Mesenchymal stem cell (in vitro differentiated cells and primary cell): ENCODE results near the gene FBXW4.

ENCODE experiments used
- DNase-seq: peaks from one replicate; pipeline ENCODE4 v3.0.0-alpha.2; 2013
- H2AFZ ChIP-seq: one replicate; pipeline ENCODE4 v1.6.1; 2013; ENCODE audit warnings: low read depth, mild to moderate bottlenecking, control low read depth, inconsistent platforms, low read length, moderate library complexity
- H2AK5ac ChIP-seq: 2 replicates; pipeline ENCODE4 v1.6.1; 2013; ENCODE audit warnings: low read length, moderate library complexity, mild to moderate bottlenecking, inconsistent platforms; ENCODE audit not compliant: severe bottlenecking
- H2BK120ac ChIP-seq: one replicate; pipeline ENCODE4 v1.6.1; 2013; ENCODE audit warnings: low read depth, mild to moderate bottlenecking, inconsistent platforms, low read length, moderate library complexity
- H2BK12ac ChIP-seq, 2 experiments: one replicate each; pipeline ENCODE4 v1.6.1; 2013; ENCODE audit warnings: inconsistent platforms in 2 of 2, low read length in 2 of 2, mild to moderate bottlenecking in 2 of 2, moderate library complexity in 2 of 2, control low read depth in 1 of 2
- H2BK15ac ChIP-seq: one replicate; pipeline ENCODE4 v1.6.1; 2013; ENCODE audit warnings: mild to moderate bottlenecking, low read depth, inconsistent platforms; ENCODE audit not compliant: poor library complexity, severe bottlenecking
- H2BK5ac ChIP-seq: 2 replicates; pipeline ENCODE4 v1.6.1; 2013; ENCODE audit warnings: low read depth, mild to moderate bottlenecking, low read length, control low read depth, inconsistent platforms; ENCODE audit not compliant: poor library complexity, severe bottlenecking
- H3K14ac ChIP-seq, 2 experiments: one replicate each; pipeline ENCODE4 v1.6.1; 2013; ENCODE audit warnings: inconsistent platforms in 2 of 2, low read length in 2 of 2, control low read depth in 1 of 2, mild to moderate bottlenecking in 1 of 2, moderate library complexity in 1 of 2
- H3K18ac ChIP-seq, 2 experiments: one replicate each; pipeline ENCODE4 v1.6.1; 2013; ENCODE audit warnings: inconsistent platforms in 2 of 2, low read length in 2 of 2, control low read depth in 1 of 2, low read depth in 1 of 2, mild to moderate bottlenecking in 1 of 2
- H3K23ac ChIP-seq, 2 experiments: one replicate each; pipeline ENCODE4 v1.6.1; 2013; ENCODE audit warnings: inconsistent platforms in 2 of 2, low read length in 2 of 2, mild to moderate bottlenecking in 2 of 2, moderate library complexity in 2 of 2, control low read depth in 1 of 2
- H3K27ac ChIP-seq: 2 replicates; pipeline ENCODE4 v1.5.1; 2013; ENCODE audit warnings: mild to moderate bottlenecking, moderate library complexity, low read length, control low read depth, inconsistent platforms; ENCODE audit not compliant: poor library complexity, severe bottlenecking
- H3K27me3 ChIP-seq, 2 experiments: 2 replicates each; pipeline versions ENCODE4 v1.6.1 to v1.7.0; 2013; ENCODE audit warnings: low read length in 2 of 2, mild to moderate bottlenecking in 2 of 2, moderate library complexity in 2 of 2, control low read depth in 1 of 2, inconsistent platforms in 1 of 2; ENCODE audit not compliant: control insufficient read depth in 1 of 2, insufficient read depth in 1 of 2
- H3K36me3 ChIP-seq, 2 experiments: 2 replicates each; pipeline versions ENCODE4 v1.6.1 to v1.7.0; 2013; ENCODE audit warnings: low read length in 2 of 2, control low read depth in 1 of 2, inconsistent platforms in 1 of 2, low read depth in 1 of 2, mild to moderate bottlenecking in 1 of 2; ENCODE audit not compliant: insufficient read depth in 2 of 2, control insufficient read depth in 1 of 2
- H3K4ac ChIP-seq, 2 experiments: one replicate each; pipeline ENCODE4 v1.6.1; 2013; ENCODE audit warnings: inconsistent platforms in 2 of 2, low read length in 2 of 2, mild to moderate bottlenecking in 2 of 2, moderate library complexity in 2 of 2, control low read depth in 1 of 2, low read depth in 1 of 2
- H3K4me1 ChIP-seq: 2 replicates; pipeline ENCODE4 v1.6.1; 2013; ENCODE audit warnings: low read depth, low read length, control low read depth; ENCODE audit not compliant: control insufficient read depth, insufficient read depth
- H3K4me2 ChIP-seq: 2 replicates; pipeline ENCODE4 v1.6.1; 2013; ENCODE audit warnings: low read length, mild to moderate bottlenecking, inconsistent platforms; ENCODE audit not compliant: poor library complexity, severe bottlenecking
- H3K4me3 ChIP-seq, 2 experiments: 2 replicates each; pipeline versions ENCODE4 v1.5.1 to v1.7.0; 2013; ENCODE audit warnings: low read length in 2 of 2, mild to moderate bottlenecking in 2 of 2, control low read depth in 1 of 2, low read depth in 1 of 2; ENCODE audit not compliant: insufficient read depth in 1 of 2
- H3K79me1 ChIP-seq: replicated peaks from 2 replicates; pipeline ENCODE4 v1.6.1; 2013; ENCODE audit warnings: mild to moderate bottlenecking, control low read depth, low read length, inconsistent platforms; ENCODE audit not compliant: poor library complexity, severe bottlenecking
- H3K9ac ChIP-seq: 2 replicates; pipeline ENCODE4 v1.7.0; 2013; ENCODE audit warnings: mild to moderate bottlenecking, low read length, moderate library complexity
- H3K9me3 ChIP-seq: 2 replicates; pipeline ENCODE4 v1.7.0; 2013; ENCODE audit warnings: mild to moderate bottlenecking, low read length; ENCODE audit not compliant: control insufficient read depth
- H4K8ac ChIP-seq: one replicate; pipeline ENCODE4 v1.6.1; 2013; ENCODE audit warnings: inconsistent platforms, mild to moderate bottlenecking, low read length, moderate library complexity
- H4K91ac ChIP-seq: one replicate; pipeline ENCODE4 v1.6.1; 2013; ENCODE audit warnings: mild to moderate bottlenecking, low read length, inconsistent platforms
- WGBS: methylation state at CpG from one replicate; pipeline ENCODE4 v1.1.7; 2013; ENCODE audit warnings: mixed read lengths; 5-methylcytosine and 5-hydroxymethylcytosine counted together

Gene FBXW4

DNA sequence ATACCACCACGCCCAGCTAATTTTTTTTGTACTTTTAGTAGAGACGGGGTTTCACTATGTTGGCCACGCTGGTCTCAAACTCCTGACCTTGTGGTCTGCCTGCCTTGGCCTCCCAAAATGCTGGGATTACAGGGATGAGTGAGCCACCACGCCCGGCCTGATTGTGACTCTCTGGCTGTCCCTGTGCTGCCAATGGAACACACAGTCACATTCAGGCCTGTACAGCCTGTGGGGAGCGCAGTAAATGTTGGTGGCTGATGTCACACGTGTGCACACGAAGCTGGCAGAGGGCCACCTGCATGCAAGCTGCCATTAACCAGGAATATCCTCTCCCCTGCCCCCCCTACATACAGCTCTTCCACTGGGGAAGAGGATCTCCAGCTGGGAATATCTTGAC lies 129.0 kb downstream of the FBXW4 start:
- H3K4me2 ChIP-seq: no peak overlapping the region
- no peak overlapping the region for H2BK15ac ChIP-seq
- H4K8ac ChIP-seq: no peak overlapping the region
- no peak overlapping the region for H3K14ac ChIP-seq
- H2BK120ac ChIP-seq: no peak overlapping the region
- H3K36me3 ChIP-seq: no peaks in the 10 kb centered on the region
- H3K18ac ChIP-seq: no peak overlapping the region
- H4K91ac ChIP-seq: no peak overlapping the region
- H3K23ac ChIP-seq: peak overlapping the region in 1 of 2 experiments; percentile 91
- H3K9me3 ChIP-seq: no peaks in the 10 kb centered on the region
- no peak overlapping the region for H3K9ac ChIP-seq
- DNase-seq: no peak
- no peak overlapping the region for H2BK5ac ChIP-seq
- H3K4ac ChIP-seq: no peak overlapping the region
- 88% methylated on average over 6 of the region's 8 CpGs for WGBS
- H3K27me3 ChIP-seq: peaks cover 73 to 88% of the 10 kb centered on the region in 2 experiments
- no peak overlapping the region for H3K27ac ChIP-seq
- H3K4me3 ChIP-seq: peak overlapping the region in 1 of 2 experiments; percentile 55
- H3K79me1 ChIP-seq: no peaks in the 10 kb centered on the region
- peaks cover 25% of the 10 kb centered on the region for H3K4me1 ChIP-seq
- H2AK5ac ChIP-seq: no peak overlapping the region
- H2AFZ ChIP-seq: no peak overlapping the region
- H2BK12ac ChIP-seq: no peak overlapping the region

- Histone ChIP-seq H3K4me3 (no peak overlapping the region), H3K4me2 (no peak overlapping the region), H3K4ac (no peak overlapping the region), H3K9ac (no peak overlapping the region), H3K23ac (no peak overlapping the region), H2BK15ac (no peak overlapping the region), H3K18ac (no peak overlapping the region), H2BK120ac (no peak overlapping the region), H2BK12ac (no peak overlapping the region), H3K27ac (no peak overlapping the region), H2BK5ac (no peak overlapping the region), H2AFZ (no peak overlapping the region), H4K91ac (no peak overlapping the region), H3K14ac (no peak overlapping the region), H3K4me1 (peaks cover 22% of the 10 kb centered on the region), H4K8ac (no peak overlapping the region), H3K79me1 (no peaks in the 10 kb centered on the region), H3K9me3 (no peaks in the 10 kb centered on the region), H3K36me3 (no peaks in the 10 kb centered on the region), H3K27me3 (peaks cover 73 to 85% of the 10 kb centered on the region in 2 experiments), H2AK5ac (no peak overlapping the region)
- 97% methylated on average over 5 of the region's 5 CpGs for WGBS
- no peak for DNase-seq
Observed at GRCh38 chr10:101565370-101565900, 129.5 kb downstream of the FBXW4 start.

- Histone ChIP-seq H3K23ac (no peak overlapping the region), H2AFZ (no peak overlapping the region), H3K79me1 (no peaks in the 10 kb centered on the region), H2BK12ac (no peak overlapping the region), H3K4me3 (no peak overlapping the region), H4K91ac (no peak overlapping the region), H3K18ac (no peak overlapping the region), H3K4me2 (no peak overlapping the region), H3K36me3 (no peaks in the 10 kb centered on the region), H2BK120ac (no peak overlapping the region), H3K9ac (no peak overlapping the region), H4K8ac (no peak overlapping the region), H2BK5ac (no peak overlapping the region), H3K27me3 (peaks cover 69 to 86% of the 10 kb centered on the region in 2 experiments), H3K4ac (no peak overlapping the region), H3K9me3 (no peaks in the 10 kb centered on the region), H2BK15ac (no peak overlapping the region), H2AK5ac (no peak overlapping the region), H3K27ac (no peak overlapping the region), H3K14ac (no peak overlapping the region), H3K4me1 (peaks cover 15% of the 10 kb centered on the region)
- WGBS: 91% methylated on average over 14 of the region's 15 CpGs
- DNase-seq: no peak
Observed at GRCh38 chr10:101564490-101564991, 130.4 kb downstream of the FBXW4 start.

DNA sequence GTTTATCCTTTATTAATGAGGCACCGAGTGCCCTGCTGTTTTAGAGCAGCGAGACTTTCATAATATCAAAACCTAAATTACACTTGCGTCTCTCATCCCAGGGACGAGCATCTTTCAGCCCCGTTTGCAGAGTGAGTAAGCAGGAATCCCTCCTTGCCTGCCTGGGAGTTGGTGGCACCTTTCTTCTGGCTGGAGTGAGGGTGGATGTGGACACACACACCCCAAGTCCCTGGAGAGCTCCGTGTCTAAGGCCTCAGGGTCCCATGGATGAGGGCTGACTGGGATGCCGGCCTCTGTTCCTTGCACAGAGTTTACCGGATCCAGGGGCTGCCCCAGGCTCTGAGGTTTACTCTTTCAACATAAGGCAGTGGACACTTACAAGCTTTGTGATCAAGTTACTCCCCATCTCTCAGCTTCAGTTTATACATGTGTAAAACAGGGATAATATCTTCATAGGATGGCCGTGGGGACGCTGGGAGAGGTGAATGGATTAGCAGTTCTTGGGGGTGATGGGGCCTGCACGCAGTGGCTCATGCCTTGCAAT lies 131.4 kb downstream of the FBXW4 start:
- H3K23ac ChIP-seq: peak overlapping the region in 1 of 2 experiments; percentile 10
- peaks cover 13% of the 10 kb centered on the region for H3K4me1 ChIP-seq
- no peaks in the 10 kb centered on the region for H3K36me3 ChIP-seq
- H3K18ac ChIP-seq: no peak overlapping the region
- H2AK5ac ChIP-seq: no peak overlapping the region
- H3K4me3 ChIP-seq: no peak overlapping the region
- peaks cover 59 to 80% of the 10 kb centered on the region in 2 experiments for H3K27me3 ChIP-seq
- no peak overlapping the region for H4K8ac ChIP-seq
- no peak overlapping the region for H2BK5ac ChIP-seq
- H2BK15ac ChIP-seq: no peak overlapping the region
- no peak overlapping the region for H3K14ac ChIP-seq
- H4K91ac ChIP-seq: no peak overlapping the region
- peak overlapping the region; percentile 9 for H2BK120ac ChIP-seq
- no peak overlapping the region for H3K27ac ChIP-seq
- H3K9ac ChIP-seq: no peak overlapping the region
- H2AFZ ChIP-seq: no peak overlapping the region
- H3K4me2 ChIP-seq: no peak overlapping the region
- no peak overlapping the region for H2BK12ac ChIP-seq
- no peak for DNase-seq
- WGBS: 86% methylated on average over 11 of the region's 11 CpGs
- no peaks in the 10 kb centered on the region for H3K9me3 ChIP-seq
- H3K79me1 ChIP-seq: no peaks in the 10 kb centered on the region
- no peak overlapping the region for H3K4ac ChIP-seq
